Measurements from ENCODE around the gene PFN1.

- TF ChIP-seq CTCF (conservative IDR thresholded peaks at IDR 0.05) (no peak), EZH2 (IDR thresholded peaks at IDR 0.05; ENCODE audit: low read depth) (no peak)
Observed at GRCh38 chr17:4965311-4965986, 17.1 kb upstream of the PFN1 start.

Measured in PC-9 (cell line).